NT2/D1 (cell line): Measurements from ENCODE around the gene SERPINB12.

Experiments used
- SUZ12 ChIP-seq: IDR thresholded peaks from 2 replicates; pipeline ENCODE4 v1.6.1; 2011; ENCODE audit not compliant: insufficient read length, insufficient read depth; ENCODE audit errors: extremely low read depth
- YY1 ChIP-seq: IDR thresholded peaks from 2 replicates; pipeline ENCODE4 v1.6.1; 2011; ENCODE audit not compliant: insufficient read length, insufficient read depth

GRCh38 chr18:63532471-63532870 lies 9.7 kb upstream of the SERPINB12 start:
- no peak for TF ChIP-seq SUZ12
- TF ChIP-seq YY1, result no peak
